OCI-M2 (cell line): Measurements from ENCODE around the gene PLAGL1.
A peak's percentile ranks its signal among the peaks of the same experiment; 100 is the strongest.
"Not testable (repeated sequence)": the region's sequence is repeated elsewhere in the genome, so short reads cannot be mapped to it uniquely, and the experiment has no call there.

Source experiments
- DNase-seq: peaks from one replicate; lab custom pipeline; 2025; ENCODE audit not compliant: unreplicated experiment; lab: John Stamatoyannopoulos, UW

The PLAGL1 gene, protein sequence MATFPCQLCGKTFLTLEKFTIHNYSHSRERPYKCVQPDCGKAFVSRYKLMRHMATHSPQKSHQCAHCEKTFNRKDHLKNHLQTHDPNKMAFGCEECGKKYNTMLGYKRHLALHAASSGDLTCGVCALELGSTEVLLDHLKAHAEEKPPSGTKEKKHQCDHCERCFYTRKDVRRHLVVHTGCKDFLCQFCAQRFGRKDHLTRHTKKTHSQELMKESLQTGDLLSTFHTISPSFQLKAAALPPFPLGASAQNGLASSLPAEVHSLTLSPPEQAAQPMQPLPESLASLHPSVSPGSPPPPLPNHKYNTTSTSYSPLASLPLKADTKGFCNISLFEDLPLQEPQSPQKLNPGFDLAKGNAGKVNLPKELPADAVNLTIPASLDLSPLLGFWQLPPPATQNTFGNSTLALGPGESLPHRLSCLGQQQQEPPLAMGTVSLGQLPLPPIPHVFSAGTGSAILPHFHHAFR

DNA sequence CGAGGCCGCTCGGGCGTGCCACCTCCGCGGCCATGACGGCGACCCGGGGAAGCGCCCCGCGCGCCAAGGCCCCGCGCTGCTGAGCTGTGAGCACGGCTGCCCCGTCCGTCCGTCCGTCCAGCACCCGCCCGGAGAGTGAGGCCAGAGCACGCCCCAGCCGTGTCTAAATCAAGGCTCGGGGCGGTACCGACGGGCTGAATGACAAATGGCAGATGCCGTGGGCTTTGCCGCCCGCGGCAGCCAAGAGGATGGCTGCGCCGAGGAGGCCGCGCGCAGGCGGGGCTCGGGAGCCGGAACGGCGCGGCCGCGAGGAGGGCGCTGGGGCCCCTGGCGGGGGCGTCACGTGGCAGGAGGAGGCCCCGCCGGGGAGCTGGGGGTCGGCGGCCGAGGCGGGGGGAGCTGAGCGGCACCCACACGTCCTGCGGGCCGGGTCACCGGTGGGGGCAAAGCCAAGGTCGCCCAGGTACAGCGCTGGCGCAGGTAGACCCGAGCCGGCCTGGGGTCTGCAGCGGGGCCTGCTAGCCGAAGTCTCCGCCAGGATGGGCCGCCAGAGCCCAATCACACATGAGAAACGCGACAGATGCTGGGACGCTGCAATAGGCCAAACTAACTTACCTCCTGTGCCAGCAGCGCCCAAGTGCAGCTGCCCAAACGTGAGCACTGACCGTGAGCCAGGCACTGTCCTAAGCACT is at the start of gene PLAGL1:
PLAGL1 (minus strand) TSS at position 140 of the 692 bp plus-strand sequence. CDS start 60,123 bp downstream, outside the sequence.
- DNase-seq = no peak

GRCh38 chr6:144055121-144055931 is 47.3 kb upstream of the PLAGL1 start:
- no peak for DNase-seq

GRCh38 chr6:144053601-144054000 is 45.5 kb upstream of the PLAGL1 start:
- no peak for DNase-seq

GRCh38 chr6:144052488-144052887 is 44.4 kb upstream of the PLAGL1 start:
- no peak for DNase-seq

- no peak for DNase-seq
Observed at GRCh38 chr6:144049386-144049785, 41.3 kb upstream of the PLAGL1 start.

- DNase-seq = no peak
Observed at GRCh38 chr6:144047688-144048087, 39.6 kb upstream of the PLAGL1 start.

- DNase-seq = not testable (repeated sequence)
Observed at GRCh38 chr6:144046672-144047071, 38.6 kb upstream of the PLAGL1 start.

- not testable (repeated sequence) for DNase-seq
Observed at GRCh38 chr6:144044989-144045388, 36.9 kb upstream of the PLAGL1 start.

DNA sequence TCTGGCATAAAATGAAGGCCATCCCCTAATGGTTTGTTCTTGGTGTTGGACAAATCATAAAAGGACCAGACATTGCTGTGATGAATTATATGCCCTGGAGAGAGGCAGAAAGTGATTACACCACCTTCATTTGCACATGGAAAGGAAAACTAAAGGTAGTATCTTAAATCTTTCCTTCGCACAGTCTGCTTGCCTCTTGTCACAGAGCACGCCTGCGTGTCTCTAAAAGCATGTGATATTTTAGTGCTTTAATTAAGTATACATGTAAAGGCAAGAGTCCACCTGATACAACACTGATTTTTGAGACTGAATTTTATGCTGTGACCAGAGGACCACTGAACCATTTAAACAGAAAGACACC is 28.8 kb upstream of the PLAGL1 start:
- no peak for DNase-seq

GRCh38 chr6:144036064-144036834 is 28.2 kb upstream of the PLAGL1 start:
- no peak for DNase-seq

- DNase-seq = no peak
Observed at GRCh38 chr6:144035416-144035815, 27.4 kb upstream of the PLAGL1 start.

- DNase-seq = no peak
Observed at GRCh38 chr6:144033816-144034735, 26.0 kb upstream of the PLAGL1 start.

- no peak for DNase-seq
Observed at GRCh38 chr6:144029452-144029851, 21.4 kb upstream of the PLAGL1 start.

GRCh38 chr6:144027932-144028587 is 20.0 kb upstream of the PLAGL1 start:
- no peak for DNase-seq

DNA sequence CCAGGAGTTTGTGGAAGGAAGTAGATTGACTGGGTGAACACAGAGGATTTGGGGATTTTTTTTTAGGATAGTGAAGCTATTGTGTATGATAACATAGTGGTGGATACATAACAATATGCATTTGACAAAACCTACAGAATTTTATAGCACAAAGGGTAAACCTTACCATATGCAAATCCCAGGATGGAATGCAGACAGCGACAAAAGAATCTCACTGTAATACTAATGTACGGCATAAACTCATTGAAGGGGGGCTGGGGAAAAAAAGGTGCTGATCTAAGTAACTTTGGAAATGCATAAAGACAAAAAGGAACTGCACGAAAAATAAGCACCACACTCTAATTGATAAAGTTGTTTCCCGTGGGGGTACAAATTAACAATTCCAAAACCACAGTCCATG is 15.2 kb upstream of the PLAGL1 start:
- no peak for DNase-seq

GRCh38 chr6:144019929-144020328 is 11.9 kb upstream of the PLAGL1 start:
- DNase-seq = no peak

GRCh38 chr6:144017166-144018094 is 9.4 kb upstream of the PLAGL1 start:
- DNase-seq = no peak

GRCh38 chr6:144013486-144013909 is 5.4 kb upstream of the PLAGL1 start:
- peak; percentile 79 for DNase-seq
